ENCODE data around the gene CST2.

- TF ChIP-seq EZH2 (IDR thresholded peaks at IDR 0.05; ENCODE audit: low read length, missing control alignments): no peak
- TF ChIP-seq CTCF (conservative IDR thresholded peaks at IDR 0.05 in 1 of 2, IDR thresholded peaks at IDR 0.05 in 1 of 2; ENCODE audit: low read depth in 1 of 2, low read length in 2 of 2): no peak
Observed at GRCh38 chr20:23823111-23823510, 3.4 kb downstream of the CST2 start.
